Occipital lobe (tissue), 2 donors: Measurements from ENCODE around the gene RCAN1. TPM values are rescaled to one million over a fixed set of nuclear protein-coding genes. Genes with fewer than 3 reads are reported as not detected.

Source experiments
- DNase-seq: peaks from one replicate; lab custom pipeline; 2025; lab: John Stamatoyannopoulos, UW
- total RNA-seq: library from RNA; depleted of rRNA; stranded (reverse); fragments of >200 nt; gene quantifications from one replicate; pipeline ENCODE4 v1.2.3, GENCODE V29; 2014

RCAN1 gene
- total RNA-seq: 56.8 TPM

DNA sequence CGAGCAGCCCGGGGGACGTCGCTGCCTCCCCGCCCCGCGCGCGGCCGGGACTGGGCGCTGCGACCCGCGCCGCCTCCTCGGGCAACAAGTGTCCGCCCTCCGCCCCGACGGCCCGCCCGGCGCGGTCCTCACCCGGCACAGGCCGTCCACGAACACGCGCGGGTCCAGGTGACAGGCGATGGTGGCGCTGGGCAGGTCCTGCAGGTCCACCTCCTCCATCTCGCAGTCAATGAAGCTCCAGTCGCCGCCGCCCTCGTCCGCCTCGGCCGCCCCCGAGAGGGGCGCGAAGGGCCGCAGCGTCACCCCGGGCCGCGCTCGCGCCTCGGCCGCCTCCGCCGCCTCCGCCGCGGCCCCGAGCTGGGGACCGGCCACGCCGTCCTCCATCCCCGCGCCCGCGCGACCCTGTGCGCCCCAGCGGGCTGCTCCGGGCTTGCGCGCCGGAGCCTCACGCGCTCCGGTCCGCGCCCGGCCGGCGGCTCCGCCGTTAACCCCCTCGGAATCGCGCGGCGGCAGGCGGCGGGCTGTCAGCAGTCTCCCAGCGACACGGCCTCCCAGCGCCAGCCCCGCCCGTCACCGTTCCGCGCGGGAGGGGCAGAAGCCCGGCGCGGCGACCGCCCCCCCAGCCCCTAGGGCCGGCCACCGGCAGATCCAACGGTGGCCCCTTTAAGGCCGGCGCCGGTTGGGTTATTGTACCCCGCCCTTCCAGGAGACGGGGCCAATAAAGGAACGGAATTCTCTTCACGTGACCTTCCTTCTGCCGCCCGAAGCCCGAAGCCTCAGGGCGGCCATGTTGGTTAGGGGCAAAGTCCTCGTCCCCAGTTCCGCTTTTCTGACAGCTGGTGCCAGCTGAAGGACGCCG, at the start of gene RCAN1:
Gene RCAN1 (minus strand): TSS at position 486 of the 859 bp plus-strand sequence. CDS start 102 bp downstream, at position 384.
- peak; percentile 91 for DNase-seq

GRCh38 chr21:34661848-34662247, 46.9 kb upstream of the RCAN1 start:
- DNase-seq: no peak

DNA sequence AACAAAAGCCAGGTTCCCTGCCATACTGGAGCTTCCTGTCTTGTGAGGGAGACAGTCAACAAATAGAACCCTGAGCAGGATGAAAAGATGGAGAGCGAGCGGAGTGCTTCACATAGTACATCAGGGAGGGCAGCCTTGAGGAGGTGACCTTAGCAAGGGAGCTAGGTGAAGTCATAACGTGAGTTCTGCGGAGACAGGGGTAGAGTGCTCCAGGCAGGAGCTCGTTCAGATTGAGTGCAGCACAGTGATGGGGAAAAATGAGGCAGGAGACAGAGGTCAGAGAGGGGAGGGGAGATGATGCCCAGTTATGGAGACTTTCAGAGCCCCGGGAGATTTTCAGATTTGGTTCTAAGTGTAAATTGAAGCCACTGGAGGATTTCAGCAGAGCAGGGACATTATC, 38.6 kb upstream of the RCAN1 start:
- DNase-seq: no peak

- DNase-seq: no peak
These were observed 36.7 kb upstream of the RCAN1 start for GRCh38 chr21:34651642-34652041.

GRCh38 chr21:34650861-34651431, 36.0 kb upstream of the RCAN1 start:
- no peak for DNase-seq

DNA sequence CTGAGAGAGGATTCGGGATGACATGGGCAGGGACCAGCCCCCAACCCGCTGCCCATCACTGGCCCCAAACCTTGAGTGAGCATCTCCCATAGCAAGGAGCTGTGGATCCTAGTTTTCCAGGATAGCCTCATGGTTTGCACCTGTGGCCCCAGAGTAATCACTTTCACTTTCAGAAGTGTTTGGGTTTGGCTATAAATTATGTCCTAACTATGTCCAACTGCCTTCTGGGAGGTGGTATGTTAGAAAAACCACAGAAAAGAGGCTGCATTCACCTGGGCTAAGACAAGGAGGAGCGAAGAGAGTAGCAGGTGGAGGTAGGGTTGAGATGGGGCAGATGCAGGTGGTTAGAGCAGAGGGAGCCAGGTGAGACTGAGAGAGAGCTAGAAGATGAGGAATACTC, 34.5 kb upstream of the RCAN1 start:
- DNase-seq: no peak

- DNase-seq: no peak
These were observed 33.9 kb upstream of the RCAN1 start for GRCh38 chr21:34648739-34649297.

DNA sequence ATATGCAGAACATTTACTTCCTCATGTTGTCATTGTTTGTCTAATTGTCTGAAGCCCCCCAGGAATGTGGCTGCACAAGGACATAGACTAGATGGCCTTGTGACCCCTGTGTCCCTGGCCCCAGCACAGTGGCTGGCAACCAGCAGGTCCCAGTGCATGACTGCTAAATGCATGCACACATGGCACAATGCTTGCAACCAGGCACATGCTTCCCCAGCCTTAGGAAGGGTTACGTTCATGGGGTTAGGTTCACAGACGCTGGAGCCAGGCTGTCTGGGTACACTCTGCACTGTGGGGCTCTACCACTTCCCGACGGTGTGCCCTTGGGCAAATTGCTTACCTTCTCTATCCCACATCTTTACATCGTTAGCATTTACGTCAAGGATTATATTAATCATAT, 32.6 kb upstream of the RCAN1 start:
- DNase-seq: no peak

DNA sequence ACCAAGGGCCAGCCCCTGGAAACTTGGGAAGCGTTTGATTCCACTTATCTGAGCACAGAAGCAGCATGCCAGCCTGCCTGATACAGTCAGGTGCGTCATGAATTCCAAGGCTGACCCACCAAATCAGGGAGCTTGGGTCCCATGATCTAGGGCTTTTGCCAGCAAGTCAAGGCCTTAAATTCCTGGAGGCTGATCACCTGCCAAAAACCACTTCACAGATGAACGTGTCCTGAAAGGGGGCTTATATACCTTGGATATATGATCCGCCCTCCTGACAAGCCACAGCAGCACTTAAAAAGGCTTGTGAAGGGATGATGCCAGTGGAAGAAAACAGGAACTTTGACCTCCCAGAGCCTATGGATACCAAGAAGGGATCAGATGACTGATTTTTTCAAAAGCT, 29.9 kb upstream of the RCAN1 start:
- no peak for DNase-seq

- no peak for DNase-seq
These were observed 27.5 kb upstream of the RCAN1 start for GRCh38 chr21:34642211-34643075.

DNA sequence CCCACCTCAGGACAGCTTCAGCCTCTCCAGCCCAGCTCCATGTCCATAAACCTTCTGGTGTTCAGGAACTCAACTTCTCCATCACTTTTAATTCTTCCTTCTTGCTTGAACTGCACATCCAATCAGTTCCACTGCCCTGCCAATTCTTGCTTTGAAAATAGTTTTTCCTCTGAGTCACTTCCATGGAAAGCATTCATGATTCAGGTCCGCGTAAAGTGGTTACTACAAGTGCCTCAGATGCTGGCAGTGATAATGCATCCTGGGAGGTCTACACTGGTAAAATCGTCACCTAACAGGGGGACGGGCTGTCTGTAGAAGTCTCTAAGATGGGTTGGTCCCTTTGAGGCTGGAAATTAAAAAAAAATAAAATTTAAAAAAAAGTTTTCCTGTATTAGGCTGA, 25.9 kb upstream of the RCAN1 start:
- no peak for DNase-seq

DNA sequence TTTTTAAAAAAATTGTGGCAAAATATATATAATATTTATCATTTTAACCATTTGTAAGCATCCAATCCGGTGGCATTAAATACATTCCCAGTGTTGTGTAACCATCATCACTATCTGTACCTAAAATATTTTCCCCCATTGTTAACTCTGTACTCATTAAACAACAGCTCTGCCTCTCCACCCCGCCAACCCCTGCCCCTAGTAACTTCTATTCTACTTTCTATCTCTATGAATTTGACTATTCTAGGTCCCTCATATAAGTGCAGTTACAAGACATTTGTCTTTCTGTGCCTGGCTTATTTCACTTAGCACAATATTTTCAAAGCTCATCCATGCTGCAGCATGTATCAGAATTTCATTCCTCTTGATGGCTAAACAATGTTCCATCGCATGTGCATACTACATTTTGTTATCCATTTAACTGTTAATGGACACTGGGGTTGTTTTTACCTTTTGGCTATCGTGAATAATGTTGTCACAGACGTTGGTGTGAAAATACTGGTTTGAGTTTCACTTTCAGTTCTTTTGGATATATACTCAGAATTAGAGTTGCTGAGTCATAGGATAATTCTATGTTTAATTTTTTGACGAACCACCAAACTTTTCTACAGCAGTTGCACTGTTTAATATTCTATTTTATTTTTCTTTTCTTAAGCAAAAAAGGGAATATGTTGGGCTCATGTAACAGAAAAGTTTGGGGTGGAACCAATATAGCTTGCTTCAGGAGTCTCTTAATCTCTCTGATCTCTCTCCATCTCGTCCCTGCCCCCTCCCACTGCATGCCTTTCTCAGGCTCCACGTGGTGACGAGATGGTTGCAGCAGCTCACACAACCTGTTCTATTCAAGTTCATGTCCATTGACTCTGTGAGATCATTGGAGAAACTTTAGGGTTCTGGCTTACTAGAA, 25.2 kb upstream of the RCAN1 start:
- no peak for DNase-seq

GRCh38 chr21:34639250-34639649, 24.3 kb upstream of the RCAN1 start:
- no peak for DNase-seq

GRCh38 chr21:34636961-34637360, 22.0 kb upstream of the RCAN1 start:
- DNase-seq: no peak

DNA sequence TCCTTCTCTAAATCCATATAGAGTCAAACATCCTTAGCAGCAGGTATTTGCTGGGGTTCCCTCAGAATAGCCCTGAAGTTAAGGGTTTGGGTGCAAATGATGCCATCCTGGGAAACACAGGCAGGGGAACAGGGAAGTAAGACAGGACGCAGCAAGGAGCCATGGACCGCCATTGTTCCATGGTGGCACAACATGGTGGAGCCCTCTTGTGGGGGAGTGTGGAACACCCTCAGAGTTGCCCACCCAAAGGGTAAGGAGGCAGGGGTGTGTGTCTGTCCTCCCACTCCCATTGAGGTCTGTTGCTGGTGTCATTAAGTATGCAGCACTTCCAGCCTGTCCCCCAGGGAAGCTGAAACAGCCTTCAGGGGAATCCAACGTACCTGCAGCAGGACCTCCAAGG, 20.4 kb upstream of the RCAN1 start:
- no peak for DNase-seq

DNA sequence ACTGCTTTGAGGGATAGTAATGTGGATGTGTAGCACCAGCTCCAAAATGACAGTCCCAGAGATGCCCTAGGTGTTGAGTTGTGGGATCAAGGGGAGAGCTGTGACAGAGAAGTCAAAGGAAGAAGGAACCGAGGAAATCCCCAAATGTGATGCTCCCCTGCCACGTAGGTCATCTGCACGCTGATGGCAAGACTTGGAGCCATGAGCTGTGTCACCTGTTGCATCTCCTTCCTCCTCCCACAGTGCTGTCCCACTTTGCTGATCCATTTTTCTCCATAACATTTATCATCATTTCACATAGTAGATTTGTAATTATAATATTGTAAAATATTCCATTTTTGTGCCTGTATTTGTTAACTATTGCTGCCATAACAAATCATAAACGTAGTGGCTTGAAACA, 17.6 kb upstream of the RCAN1 start:
- DNase-seq: no peak

DNA sequence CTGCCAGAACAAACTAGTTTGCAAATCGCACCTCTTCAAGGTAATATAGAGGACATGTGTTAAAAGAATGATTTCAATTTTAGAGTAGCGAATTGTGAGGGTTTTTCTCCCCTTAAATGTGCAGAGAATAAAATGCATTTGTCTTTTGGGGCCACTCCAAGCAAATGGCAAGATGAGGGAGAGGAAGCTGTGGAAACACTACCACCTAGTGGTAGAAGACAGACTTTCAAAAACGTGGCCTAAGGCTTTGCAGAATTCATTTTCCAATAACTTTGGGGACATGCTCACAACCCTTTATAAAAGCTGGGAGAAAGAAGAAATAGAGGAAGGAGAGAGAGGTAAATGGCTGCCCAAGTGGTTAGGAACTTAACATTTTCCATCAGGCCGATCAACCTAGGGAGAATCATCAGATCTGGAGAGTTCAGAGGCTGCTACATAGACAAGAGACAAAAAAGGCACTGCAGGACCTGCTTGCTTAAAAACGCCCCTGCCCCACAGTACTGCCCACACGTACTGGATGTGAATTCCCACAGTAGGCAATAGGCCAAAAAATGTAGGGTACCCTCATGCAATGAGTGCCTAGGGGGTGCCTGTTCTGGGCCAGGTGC, 15.7 kb upstream of the RCAN1 start:
- DNase-seq: no peak

DNA sequence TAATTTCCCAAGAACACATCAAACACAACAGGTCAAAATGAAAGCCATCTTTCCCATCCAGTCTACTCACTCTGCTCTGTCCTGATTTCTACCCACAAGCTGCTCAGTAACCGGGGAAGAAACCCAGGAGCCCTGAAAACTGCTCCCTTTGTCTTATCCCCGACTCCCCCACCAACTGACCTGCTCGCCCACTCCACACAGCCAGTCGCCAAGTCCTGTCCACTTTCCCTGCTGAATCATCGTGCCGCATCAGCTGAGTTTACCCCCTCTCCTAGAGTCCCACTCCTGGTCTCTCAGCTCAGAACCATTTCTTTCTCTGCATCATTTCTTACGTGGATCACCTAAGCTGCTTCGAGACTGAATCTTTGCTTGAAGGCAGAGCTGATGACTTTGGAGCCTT, 11.2 kb upstream of the RCAN1 start:
- no peak for DNase-seq

DNA sequence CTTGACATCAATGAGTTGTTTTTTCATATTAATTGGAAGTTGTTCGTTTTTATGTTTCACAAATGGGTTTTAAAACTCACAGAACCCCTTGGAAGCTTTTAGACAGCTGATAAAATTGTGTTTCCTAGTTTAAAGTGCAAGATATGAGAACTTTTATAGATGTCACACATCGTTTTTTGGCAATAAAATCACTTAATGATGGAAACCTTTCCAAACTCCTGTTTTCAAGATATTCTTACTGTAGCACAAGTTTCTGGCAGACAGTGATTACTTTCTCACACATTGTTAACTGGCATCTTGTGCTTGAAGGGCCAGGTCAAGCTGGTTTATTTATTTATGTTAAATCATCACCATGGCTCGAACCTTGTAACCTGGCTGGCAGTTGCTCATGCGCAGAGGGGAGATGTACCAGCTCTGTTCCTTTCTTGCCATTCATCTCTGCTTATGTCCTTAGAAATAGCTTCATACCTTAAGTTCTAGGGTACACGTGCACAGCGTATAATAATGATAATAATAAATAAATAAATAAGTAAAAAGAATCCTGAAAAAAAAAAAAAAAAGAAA, 10.2 kb upstream of the RCAN1 start:
- DNase-seq: no peak

- no peak for DNase-seq
These were observed 8.6 kb upstream of the RCAN1 start for GRCh38 chr21:34623516-34623915.
